Suprapubic skin (tissue), 4 donors: ENCODE results near the gene ATF7.

Experiments used
- EP300 ChIP-seq: sonication (generic); formaldehyde crosslinking; IDR thresholded peaks from one replicate; pipeline ENCODE4 v1.6.1; 2017; ENCODE audit warnings: antibody characterized with exemption
- POLR2A ChIP-seq, 2 donors: fragments of 450-650 bp; IDR thresholded peaks; one replicate each; pipeline ENCODE4 v1.6.1; 2017; ENCODE audit warnings: antibody characterized with exemption in 2 of 2, mild to moderate bottlenecking in 2 of 2, moderate library complexity in 2 of 2
- POLR2AphosphoS5 ChIP-seq, 3 donors: sonication (generic); formaldehyde crosslinking; IDR thresholded peaks; one replicate each; pipeline ENCODE4 v1.6.1; 2017; ENCODE audit warnings: antibody characterized with exemption in 3 of 3
- TF ChIP-seq, protein P1 (sequence below), 2 donors: fragments of 200-600 bp in 1 of 2; fragments of 450-650 bp in 1 of 2; sonication (generic) in 1 of 2; IDR thresholded peaks; one replicate each; pipeline ENCODE4 v1.5.1; 2016 to 2019; ENCODE audit warnings: antibody characterized with exemption in 2 of 2, mild to moderate bottlenecking in 1 of 2, moderate library complexity in 1 of 2

DNA sequence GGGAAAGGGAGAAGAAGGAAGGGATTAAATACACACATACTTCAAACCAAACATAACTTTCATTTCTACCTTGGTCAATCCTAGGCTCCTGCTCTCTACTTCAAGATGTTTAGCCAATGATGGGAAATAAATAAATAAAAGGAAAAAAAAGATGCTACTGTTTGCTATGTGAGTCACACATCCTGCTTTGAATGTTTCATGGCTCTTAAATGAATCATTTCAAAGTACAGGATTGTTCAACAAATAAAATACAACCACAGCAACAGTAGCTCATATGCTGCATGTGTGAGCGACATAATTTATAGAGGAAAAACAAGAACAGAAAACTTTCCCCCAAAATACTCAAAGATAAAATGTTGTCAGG is 64.6 kb downstream of the ATF7 start:
- TF ChIP-seq, protein P1, sequence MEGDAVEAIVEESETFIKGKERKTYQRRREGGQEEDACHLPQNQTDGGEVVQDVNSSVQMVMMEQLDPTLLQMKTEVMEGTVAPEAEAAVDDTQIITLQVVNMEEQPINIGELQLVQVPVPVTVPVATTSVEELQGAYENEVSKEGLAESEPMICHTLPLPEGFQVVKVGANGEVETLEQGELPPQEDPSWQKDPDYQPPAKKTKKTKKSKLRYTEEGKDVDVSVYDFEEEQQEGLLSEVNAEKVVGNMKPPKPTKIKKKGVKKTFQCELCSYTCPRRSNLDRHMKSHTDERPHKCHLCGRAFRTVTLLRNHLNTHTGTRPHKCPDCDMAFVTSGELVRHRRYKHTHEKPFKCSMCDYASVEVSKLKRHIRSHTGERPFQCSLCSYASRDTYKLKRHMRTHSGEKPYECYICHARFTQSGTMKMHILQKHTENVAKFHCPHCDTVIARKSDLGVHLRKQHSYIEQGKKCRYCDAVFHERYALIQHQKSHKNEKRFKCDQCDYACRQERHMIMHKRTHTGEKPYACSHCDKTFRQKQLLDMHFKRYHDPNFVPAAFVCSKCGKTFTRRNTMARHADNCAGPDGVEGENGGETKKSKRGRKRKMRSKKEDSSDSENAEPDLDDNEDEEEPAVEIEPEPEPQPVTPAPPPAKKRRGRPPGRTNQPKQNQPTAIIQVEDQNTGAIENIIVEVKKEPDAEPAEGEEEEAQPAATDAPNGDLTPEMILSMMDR (IDR thresholded peaks at IDR 0.05): no peak
- no peak for TF ChIP-seq POLR2A (IDR thresholded peaks at IDR 0.05)
- no peak for TF ChIP-seq POLR2AphosphoS5 (IDR thresholded peaks at IDR 0.05)
- no peak for TF ChIP-seq EP300
